GM20000 (cell line): Measurements from ENCODE around the gene NCEH1.

Experiments
- DNase-seq: peaks from one replicate; pipeline ENCODE4 v3.0.0; 2012; ENCODE audit warnings: low spot score
- CTCF ChIP-seq: IDR thresholded peaks from 2 replicates; pipeline ENCODE4 v1.5.1; 2012; ENCODE audit warnings: mild to moderate bottlenecking, control low read depth; ENCODE audit errors: extremely low read depth, missing control alignments

The NCEH1 gene

GRCh38 chr3:172625404-172625803, 85.5 kb downstream of the NCEH1 start:
- TF ChIP-seq CTCF = no peak
- no peak for DNase-seq

GRCh38 chr3:172624999-172625398, 85.9 kb downstream of the NCEH1 start:
- no peak for TF ChIP-seq CTCF
- no peak for DNase-seq

GRCh38 chr3:172622916-172623700, 87.8 kb downstream of the NCEH1 start:
- TF ChIP-seq CTCF = peak; percentile 55
- peak; percentile 34 for DNase-seq

GRCh38 chr3:172622156-172622555, 88.7 kb downstream of the NCEH1 start:
- no peak for TF ChIP-seq CTCF
- no peak for DNase-seq

GRCh38 chr3:172617976-172618375, 92.9 kb downstream of the NCEH1 start:
- DNase-seq = no peak
- no peak for TF ChIP-seq CTCF

- no peak for DNase-seq
- no peak for TF ChIP-seq CTCF
Measured at GRCh38 chr3:172617013-172617706, 93.7 kb downstream of the NCEH1 start.

- peak; percentile 45 for DNase-seq
- no peak for TF ChIP-seq CTCF
Measured at GRCh38 chr3:172616031-172616461, 94.8 kb downstream of the NCEH1 start.
